HepG2 (cell line): ENCODE data around the gene UCP2. TPM values are rescaled to one million over a fixed set of nuclear protein-coding genes. Genes with fewer than 3 reads are reported as not detected.
A peak's percentile ranks its signal among the peaks of the same experiment; 100 is the strongest.

Experiments used
- ATAC-seq: fragments of 200-7000 bp; cut with Tn5 transposase; 3 replicates; pipeline ENCODE4 v1.9.1; 2020; ENCODE audit warnings: mild to moderate bottlenecking, moderate library complexity
- BruUV-seq: library from RNA; stranded (reverse); fragments of 400-500 nt; replicated peaks from 2 replicates; lab custom pipeline; 2021; lab: Mats Ljungman, UMichigan
- CTCF ChIA-PET: fragments of 300-600 bp; formaldehyde crosslinking; extraction: SDS; loops from one replicate; lab custom pipeline; 2021; ENCODE audit warnings: low total read pairs, inconsistent platforms, low intra/inter-chr PET ratio; lab: Yijun Ruan, JAX
- POLR2A ChIA-PET: fragments of 350-600 bp; sonication (Branson Sonifier 250); formaldehyde crosslinking; loops from one replicate; lab custom pipeline; 2020; ENCODE audit warnings: antibody characterized with exemption, inconsistent platforms; lab: Yijun Ruan, JAX
- DNase-seq: peaks from one replicate; pipeline ENCODE4 v3.0.0-alpha.2; 2015; ENCODE audit warnings: low spot score
- FAIRE-seq: peaks from 3 replicates; lab custom pipeline; 2011; peaks lifted over from hg19 to GRCh38; lab: Jason Lieb, UNC
- H2AFZ ChIP-seq: one replicate; pipeline ENCODE4 v1.6.1; 2011; ENCODE audit warnings: low read length, inconsistent platforms
- H3K27ac ChIP-seq: fragments of 300-600 bp; 3 replicates; pipeline ENCODE4 v1.8.0; 2011; ENCODE audit warnings: mixed run types, mild to moderate bottlenecking, mixed read lengths, low read length, inconsistent platforms; ENCODE audit not compliant: insufficient read depth; ENCODE audit errors: extremely low read length
- H3K27me3 ChIP-seq, 2 experiments: fragments of 200-600 bp in 1 of 2; 2 replicates in 1 of 2; 3 replicates in 1 of 2; pipeline versions ENCODE4 v1.6.0 to v1.8.0; 2011; ENCODE audit warnings: low read length in 2 of 2, mild to moderate bottlenecking in 2 of 2, moderate library complexity in 2 of 2, inconsistent platforms in 1 of 2; ENCODE audit not compliant: insufficient read depth in 2 of 2, control insufficient read depth in 1 of 2
- H3K36me3 ChIP-seq, 2 experiments: fragments of 200-600 bp in 1 of 2; replicated peaks in 1 of 2; 2 replicates in 1 of 2; 3 replicates in 1 of 2; pipeline versions ENCODE4 v1.5.1 to v1.8.0; 2011; ENCODE audit warnings: low read length in 2 of 2, inconsistent platforms in 1 of 2; ENCODE audit not compliant: insufficient read depth in 2 of 2, control insufficient read depth in 1 of 2
- H3K4me1 ChIP-seq: 2 replicates; pipeline ENCODE4 v1.5.1; 2012; ENCODE audit warnings: low read length, inconsistent platforms; ENCODE audit not compliant: insufficient read depth
- H3K4me2 ChIP-seq: 2 replicates; pipeline ENCODE4 v1.6.0; 2011; ENCODE audit warnings: low read depth, low read length, inconsistent platforms
- H3K4me3 ChIP-seq, 3 experiments: fragments of 200-600 bp in 1 of 3; sonication (generic), shearing (Covaris generic) in 1 of 3; replicated peaks in 1 of 3; 2 replicates each; pipeline ENCODE4 v1.5.1; 2011 to 2016; ENCODE audit warnings: low read length in 3 of 3, inconsistent platforms in 2 of 3, low read depth in 2 of 3, mild to moderate bottlenecking in 2 of 3, control low read depth in 1 of 3, mixed read lengths in 1 of 3; ENCODE audit not compliant: insufficient read depth in 1 of 3
- H3K79me2 ChIP-seq: one replicate; pipeline ENCODE4 v1.6.1; 2011; ENCODE audit warnings: low read length, inconsistent platforms; ENCODE audit not compliant: insufficient read depth
- H3K9ac ChIP-seq: 2 replicates; pipeline ENCODE4 v1.6.0; 2011; ENCODE audit warnings: mild to moderate bottlenecking, low read depth, low read length, inconsistent platforms; ENCODE audit not compliant: insufficient read depth
- H3K9me3 ChIP-seq: 2 replicates; pipeline ENCODE4 v1.5.1; 2012; ENCODE audit warnings: mild to moderate bottlenecking, low read length
- H4K20me1 ChIP-seq: 2 replicates; pipeline ENCODE4 v1.6.0; 2011; ENCODE audit warnings: inconsistent platforms, mild to moderate bottlenecking, low read length, moderate library complexity; ENCODE audit not compliant: insufficient read depth
- MAFF ChIP-seq: IDR thresholded peaks from 2 replicates; pipeline ENCODE4 v1.6.1; 2011; ENCODE audit warnings: low read depth, low read length, improper control_type of control experiment
- MAFK ChIP-seq, 2 experiments: IDR thresholded peaks in 1 of 2; conservative IDR thresholded peaks in 1 of 2; 2 replicates each; pipeline ENCODE4 v1.6.1; 2011; ENCODE audit warnings: improper control_type of control experiment in 2 of 2, low read length in 2 of 2
- SMAD3 ChIP-seq: sonication (generic); formaldehyde crosslinking; IDR thresholded peaks from 2 replicates; pipeline ENCODE4 v1.4.0; 2020; ENCODE audit warnings: missing genetic modification reagents
- SMAD9 ChIP-seq: sonication (generic); formaldehyde crosslinking; IDR thresholded peaks from 2 replicates; pipeline ENCODE4 v1.5.1; 2020; ENCODE audit warnings: mild to moderate bottlenecking, missing genetic modification reagents
- TP53 ChIP-seq: sonication (generic); formaldehyde crosslinking; conservative IDR thresholded peaks from 2 replicates; pipeline ENCODE4 v1.4.0; 2020; ENCODE audit warnings: missing genetic modification reagents
- ZBTB37 ChIP-seq: sonication (generic); formaldehyde crosslinking; IDR thresholded peaks from 2 replicates; pipeline ENCODE4 v1.4.0; 2020; ENCODE audit warnings: mild to moderate bottlenecking, missing genetic modification reagents
- ZMYM2 ChIP-seq: sonication (generic); formaldehyde crosslinking; IDR thresholded peaks from 2 replicates; pipeline ENCODE4 v1.8.0; 2022; ENCODE audit warnings: mild to moderate bottlenecking, missing genetic modification reagents
- ZNF234 ChIP-seq: sonication (generic); formaldehyde crosslinking; conservative IDR thresholded peaks from 2 replicates; pipeline ENCODE4 v1.5.1; 2020; ENCODE audit warnings: mild to moderate bottlenecking, missing genetic modification reagents
- ZNF672 ChIP-seq: sonication (generic); formaldehyde crosslinking; IDR thresholded peaks from 2 replicates; pipeline ENCODE4 v1.8.1; 2022; ENCODE audit warnings: missing genetic modification reagents
- WGBS: methylation state at CpG from one replicate; pipeline ENCODE4 v1.1.6; 2017; ENCODE audit warnings: low lambda C conversion rate; 5-methylcytosine and 5-hydroxymethylcytosine counted together
- in situ Hi-C: cut with HindIII; loops from 2 replicates; pipeline ENCODE4 v1.10.0; 2017; ENCODE audit warnings: low pct_unique_long_range_greater_than_20kb; ENCODE audit not compliant: extremely low pct_ligation_motif_present
- intact Hi-C: fragments of 100-400 bp; cut with micrococcal nuclease; formaldehyde crosslinking; loops from one replicate; pipeline ENCODE4 v1.10.0; 2022; ENCODE audit not compliant: unreplicated experiment
- polyA plus RNA-seq, 8 experiments: library from polyadenylated mRNA; depleted of rRNA in 3 of 8; stranded (reverse) in 7 of 8; unstranded in 1 of 8; fragments of >200 nt; fragmentation: Illumina TruSeq in 4 of 8; extraction: Trizol in 4 of 8; gene quantifications; 2 replicates each; pipeline versions ENCODE4 v1.2.1 to v1.2.3, GENCODE V29; 2011 to 2016; ENCODE audit warnings: low read depth in 4 of 8, missing spikeins in 1 of 8, mixed read lengths in 1 of 8; ENCODE audit not compliant: insufficient read depth in 1 of 8
- total RNA-seq, 5 experiments: library from RNA; depleted of rRNA; stranded (reverse); fragments of >200 nt; fragmentation: Illumina TruSeq; extraction: Trizol; gene quantifications; 2 replicates each; pipeline ENCODE4 v1.2.3, GENCODE V29; 2016; ENCODE audit warnings: low read depth in 1 of 5

UCP2 gene
- total and polyA plus RNA-seq, 2 of the 13 experiments (the other 11 are each of a cell fraction or from before 2014, with no cell fraction given) = 2.7 to 3.2 TPM

GRCh38 chr11:73950869-73951710 lies 31.6 kb downstream of the UCP2 start, which contains the start of gene DNAJB13 (continued):
- TF ChIP-seq ZBTB37 (0 out of 2 replicates have a peak, but pooled peaks have one; percentile 43), ZNF672 (no peak), TP53 (CRISPR knock-in tag) (no peak), SMAD3 (CRISPR knock-in tag) (0 out of 2 replicates have a peak, but pooled peaks have one; percentile 22), ZMYM2 (CRISPR knock-in tag) (0 out of 2 replicates have a peak, but pooled peaks have one; percentile 46), SMAD9 (CRISPR knock-in tag) (0 out of 2 replicates have a peak, but pooled peaks have one; percentile 18)

- no peak for FAIRE-seq
Observed at GRCh38 chr11:73949912-73950311, 32.7 kb downstream of the UCP2 start.

More at GRCh38 chr11:73949912-73950311, 32.7 kb downstream of the UCP2 start:
- Histone ChIP-seq H3K4me3 (no peak overlapping the region; a peak in 1 of 6 replicates), H3K9ac (no peak overlapping the region), H4K20me1 (0 out of 2 replicates have a peak, but pooled peaks cover 3% of the 10 kb centered on the region)
- in situ Hi-C loops (loop anchor here (25.0 kb wide), 1 partner anchor 212 kb away; the partner anchor contains the start of genes C2CD3 and PPME1), intact Hi-C loops (no loop called here)
- TF ChIP-seq ZNF234 (CRISPR knock-in tag) (no peak), MAFK (conservative IDR thresholded peaks at IDR 0.05 in 1 of 2, IDR thresholded peaks at IDR 0.05 in 1 of 2; ENCODE audit: low read length in 2 of 2) (peak; percentile 71 to 77), MAFF (peak; percentile 68)
- TF ChIP-seq, all 625 proteins: peak for 2
- no peak overlapping the region for H3K27ac ChIP-seq
- H3K9me3 ChIP-seq = no peaks in the 10 kb centered on the region
- peaks cover 0 to 7% of the 10 kb centered on the region in 2 experiments; a peak in 2 of 5 replicates for H3K36me3 ChIP-seq
- CTCF ChIA-PET = no interaction called here
- POLR2A ChIA-PET = no interaction called here
- peak overlapping the region; percentile 80; the same call in 1 of the 2 replicates for H3K4me2 ChIP-seq
- H3K79me2 ChIP-seq = peaks cover 11% of the 10 kb centered on the region
- H3K4me1 ChIP-seq = peaks cover 56% of the 10 kb centered on the region
- no peak overlapping the region for H2AFZ ChIP-seq
- BruUV-seq = no TSS peak
- DNase-seq = no peak
- no peaks in the 10 kb centered on the region; a peak in 1 of 5 replicates for H3K27me3 ChIP-seq
- ATAC-seq = no peak
- WGBS = 97% methylated on average over 5 of the region's 5 CpGs
